Neural progenitor cell (in vitro differentiated cells): ENCODE measurements around the gene RSRP1.

ENCODE experiments used
- CTCF ChIP-seq: fragments of 200-600 bp; sonication (generic); IDR thresholded peaks from 2 replicates; pipeline ENCODE4 v1.5.1; 2017; ENCODE audit warnings: antibody characterized with exemption, mild to moderate bottlenecking
- EZH2 ChIP-seq: fragments of 200-600 bp; sonication (generic); IDR thresholded peaks from 2 replicates; pipeline ENCODE4 v1.6.1; 2017; ENCODE audit warnings: antibody characterized with exemption, mild to moderate bottlenecking, moderate library complexity
- EZH2phosphoT487 ChIP-seq: fragments of 200-600 bp; sonication (generic); IDR thresholded peaks from 2 replicates; pipeline ENCODE4 v1.6.1; 2017; ENCODE audit warnings: antibody characterized with exemption

- TF ChIP-seq CTCF (no peak), EZH2phosphoT487 (no peak), EZH2 (no peak)
Observed at GRCh38 chr1:25212725-25213124, 34.5 kb downstream of the RSRP1 start.
